Measurements from ENCODE around the gene TMEM132E. TPM values are rescaled to one million over a fixed set of nuclear protein-coding genes. Genes with fewer than 3 reads are reported as not detected.
"Not testable (repeated sequence)": the region's sequence is repeated elsewhere in the genome, so short reads cannot be mapped to it uniquely, and the experiment has no call there.

Gene TMEM132E
- total RNA-seq = under 1 TPM; 0.42 to 0.67 TPM
- long read RNA-seq, donor 1 = 0 reads
- long read RNA-seq, donor 2 = 0 reads

DNA sequence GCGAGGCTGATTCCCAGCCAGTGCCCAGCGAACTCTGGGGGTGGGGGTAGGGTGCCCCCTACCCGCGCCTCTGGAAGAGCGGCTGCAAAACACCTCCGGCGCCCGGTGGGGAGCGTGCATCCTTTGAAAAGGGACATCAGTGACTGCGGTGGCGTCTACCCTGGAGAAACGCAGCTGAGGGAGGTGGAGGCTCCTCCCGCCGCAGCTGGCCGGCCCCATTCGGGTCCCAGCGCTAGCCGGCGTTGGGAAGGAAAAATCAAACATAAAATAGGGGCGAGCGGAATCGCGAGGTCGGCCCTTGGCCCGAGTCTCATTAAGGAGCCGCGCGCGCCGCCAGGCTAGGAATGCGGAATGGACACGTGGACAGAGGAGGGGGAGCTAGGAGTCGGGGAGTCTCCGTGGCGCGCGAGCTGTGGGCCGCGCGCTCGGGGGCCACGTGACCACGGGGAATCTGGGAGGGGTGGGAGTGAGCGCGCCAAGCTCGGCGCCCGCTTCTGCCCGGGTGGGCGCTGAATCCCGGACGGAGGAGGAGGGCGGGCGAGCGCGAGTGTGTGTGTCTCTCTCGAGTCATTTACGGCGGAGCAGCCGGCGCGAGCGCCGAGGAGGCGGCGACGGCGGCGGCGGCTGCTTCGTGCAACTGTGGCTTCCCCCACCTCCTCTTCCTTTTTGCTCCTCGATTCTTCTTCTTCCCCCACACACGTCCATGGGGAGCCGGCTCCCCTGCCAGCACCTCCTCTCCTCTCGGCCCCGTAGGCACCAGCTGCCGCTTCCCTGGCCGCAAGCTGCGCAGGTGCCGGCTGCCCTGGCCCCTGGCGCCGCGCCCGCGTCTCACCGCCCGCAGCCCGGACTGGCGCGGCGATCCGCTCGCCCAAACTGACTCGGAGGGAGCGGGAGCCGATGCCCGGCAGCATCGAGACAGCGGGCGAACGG is at the start of gene TMEM132E:
TSS of gene TMEM132E (plus strand) at position 566 of the 930 bp plus-strand sequence. CDS start 1,495 bp downstream, outside the sequence.
- intact Hi-C loops (cut with DNase I) = no loop called here
- peak; percentile 77 for DNase-seq (ENCODE audit: low spot score)

DNA sequence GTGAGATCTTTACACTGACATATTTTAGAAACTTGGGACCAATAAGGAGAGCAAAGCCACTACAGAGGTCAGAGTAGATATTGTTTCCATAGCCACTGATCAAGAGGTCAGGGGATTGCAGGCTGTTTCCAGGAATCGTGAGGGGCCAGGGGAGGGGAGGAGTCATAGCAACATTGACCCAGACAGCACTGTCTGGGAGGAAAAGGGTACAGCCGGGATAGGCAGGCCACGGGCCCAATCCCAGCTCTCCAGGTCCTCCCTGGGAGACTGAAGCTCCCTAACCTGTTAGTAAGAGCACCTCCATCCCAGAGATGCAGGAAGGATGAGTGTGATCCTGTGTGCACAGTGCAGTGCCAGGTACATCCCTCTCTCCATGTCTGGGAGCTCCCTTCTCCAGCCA is 48.5 kb upstream of the TMEM132E start:
- intact Hi-C loops (cut with DNase I) = loop anchor here in 1 of 2 donors (10.0 kb wide), 1 partner anchor 594 kb away; the partner anchor contains the start of gene FNDC8
- DNase-seq (ENCODE audit: low spot score) = no peak

DNA sequence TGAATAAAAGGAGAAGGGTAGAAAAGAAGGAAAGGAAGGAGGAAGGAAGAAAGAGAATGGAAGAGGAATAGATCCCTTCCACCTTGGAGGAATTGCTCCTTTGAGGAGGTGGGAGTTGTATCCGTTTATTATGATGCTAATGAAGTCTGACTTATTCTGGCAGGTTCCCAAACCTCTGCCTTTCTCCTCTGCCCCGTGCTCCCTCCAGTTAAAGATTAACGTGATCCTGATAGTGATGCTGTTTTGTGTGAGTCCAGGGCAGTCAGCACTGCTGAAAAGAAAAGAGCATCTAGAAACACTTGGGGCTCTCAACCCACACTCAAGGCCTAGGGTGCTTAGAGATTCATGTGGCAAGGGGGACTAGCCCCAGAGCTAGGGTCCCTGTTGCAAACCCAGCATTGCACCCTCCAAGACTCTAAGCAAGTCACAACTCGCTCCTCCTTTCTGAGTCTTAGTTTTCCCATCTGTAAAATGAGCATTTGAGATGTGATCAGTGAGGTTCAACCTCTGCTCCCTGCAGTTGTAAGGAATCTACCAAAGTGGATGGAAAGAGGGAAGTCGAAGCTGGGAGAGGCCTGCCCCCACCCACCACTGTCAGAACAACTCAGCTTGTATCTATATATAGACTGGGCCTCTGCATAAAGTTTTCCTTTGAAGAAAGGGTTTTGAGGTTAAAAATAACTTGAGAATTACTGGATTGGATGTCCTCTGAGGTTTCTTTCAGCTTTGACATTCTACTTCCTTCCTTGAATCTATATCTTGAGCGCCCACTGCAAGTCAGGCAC is 46.9 kb upstream of the TMEM132E start:
- intact Hi-C loops (cut with DNase I) = loop anchor here in 1 of 2 donors (10.0 kb wide), 1 partner anchor 592 kb away; the partner anchor contains the start of gene FNDC8
- DNase-seq (ENCODE audit: low spot score) = no peak

- intact Hi-C loops (cut with DNase I) = loop anchor here in 1 of 2 donors (10.0 kb wide), 1 partner anchor 591 kb away; the partner anchor contains the start of gene FNDC8
These were observed 45.4 kb upstream of the TMEM132E start for GRCh38 chr17:34533806-34534527.

DNA sequence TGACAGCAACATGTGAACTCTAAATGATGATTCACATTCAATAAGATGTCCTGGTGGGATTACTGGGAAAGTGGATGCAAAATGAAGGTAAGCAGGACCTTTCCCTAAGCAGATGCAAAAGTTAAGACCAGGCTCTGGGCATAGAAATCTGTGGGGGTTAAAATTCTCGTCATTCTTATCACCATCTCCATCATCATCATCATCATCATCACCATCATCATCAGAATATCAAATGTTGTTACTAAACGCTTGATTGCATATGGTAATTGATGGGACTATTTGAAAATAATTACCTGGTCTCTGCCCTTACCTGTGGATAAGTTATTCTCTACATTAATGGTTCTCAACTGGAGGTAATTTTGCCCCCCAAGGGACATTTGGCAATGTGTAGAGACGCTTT is 41.9 kb upstream of the TMEM132E start:
- intact Hi-C loops (cut with DNase I) = loop anchor here (5.0 to 10.0 kb wide), 2 partner anchors 587 to 765 kb away; partner anchors contain the start of gene FNDC8 (in 1 of the 2)
- DNase-seq (ENCODE audit: low spot score) = no peak

More at GRCh38 chr17:34533806-34534527, 45.4 kb upstream of the TMEM132E start:
- no peak for DNase-seq (ENCODE audit: low spot score)

GRCh38 chr17:34538582-34538981 is 40.8 kb upstream of the TMEM132E start:
- intact Hi-C loops (cut with DNase I) = loop anchor here (5.0 to 10.0 kb wide), 2 partner anchors 586 to 766 kb away; partner anchors contain the start of gene FNDC8 (in 1 of the 2)
- not testable (repeated sequence) for DNase-seq (ENCODE audit: low spot score)

GRCh38 chr17:34539881-34540280 is 39.5 kb upstream of the TMEM132E start:
- no peak for DNase-seq (ENCODE audit: low spot score)
- intact Hi-C loops (cut with DNase I) = loop anchor here (5.0 to 10.0 kb wide), 4 partner anchors 95 to 768 kb away; partner anchors contain the start of gene FNDC8 (in 1 of the 2)

GRCh38 chr17:34542700-34543336 is 36.6 kb upstream of the TMEM132E start:
- intact Hi-C loops (cut with DNase I) = loop anchor here (10.0 kb wide), 2 partner anchors 92 to 102 kb away; no protein-coding TSS in a partner anchor
- DNase-seq (ENCODE audit: low spot score) = no peak

- DNase-seq (ENCODE audit: low spot score) = no peak
- intact Hi-C loops (cut with DNase I) = loop anchor here (10.0 kb wide), 2 partner anchors 87 to 97 kb away; no protein-coding TSS in a partner anchor
These were observed 31.8 kb upstream of the TMEM132E start for GRCh38 chr17:34547453-34548063.

DNA sequence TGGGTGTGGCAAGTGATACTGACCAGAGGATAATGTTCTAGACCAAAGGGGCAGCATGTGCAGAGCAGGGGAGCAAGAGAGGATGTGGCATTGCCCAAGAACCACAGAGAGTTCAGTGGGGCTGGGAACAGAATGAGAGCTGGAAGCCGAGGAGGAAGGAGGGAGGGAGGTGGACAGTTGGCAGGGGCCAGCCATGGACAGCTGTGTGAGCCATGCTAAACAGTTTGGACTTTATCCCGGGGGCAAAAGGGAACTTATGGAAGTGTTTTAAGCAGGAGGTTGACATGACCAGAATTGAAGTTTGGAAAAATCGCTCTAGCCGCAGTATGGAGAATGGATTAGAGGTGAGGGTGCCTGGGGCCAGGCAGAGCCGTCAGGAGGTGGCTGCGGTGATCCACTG is 29.4 kb upstream of the TMEM132E start:
- intact Hi-C loops (cut with DNase I) = loop anchor here (10.0 kb wide), 2 partner anchors 85 to 95 kb away; no protein-coding TSS in a partner anchor
- DNase-seq (ENCODE audit: low spot score) = no peak

- no peak for DNase-seq (ENCODE audit: low spot score)
- intact Hi-C loops (cut with DNase I) = no loop called here
These were observed 25.5 kb upstream of the TMEM132E start for GRCh38 chr17:34553907-34554306.

GRCh38 chr17:34556384-34556783 is 23.0 kb upstream of the TMEM132E start:
- intact Hi-C loops (cut with DNase I) = no loop called here
- no peak for DNase-seq (ENCODE audit: low spot score)

DNA sequence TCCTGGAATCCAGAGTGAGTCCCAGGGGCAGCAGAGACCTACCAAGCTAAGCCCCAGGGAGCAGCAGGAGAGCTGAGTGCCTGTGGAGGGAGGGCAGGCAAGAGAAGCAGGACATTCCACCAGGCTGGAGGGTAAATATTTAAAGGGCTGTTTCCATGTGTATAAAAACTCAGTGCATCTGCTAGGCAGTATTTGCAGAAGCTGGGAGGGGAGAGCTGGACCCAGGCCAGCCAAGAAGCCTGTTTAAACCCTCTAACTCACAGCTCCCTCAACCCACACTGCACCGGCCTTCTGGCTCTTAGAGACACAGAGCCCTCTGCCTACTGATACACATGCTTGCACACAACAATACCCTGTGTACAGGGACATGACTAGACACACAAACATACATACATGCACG is 22.5 kb upstream of the TMEM132E start:
- peak; percentile 50 for DNase-seq (ENCODE audit: low spot score)
- intact Hi-C loops (cut with DNase I) = no loop called here

- DNase-seq (ENCODE audit: low spot score) = no peak
- intact Hi-C loops (cut with DNase I) = no loop called here
These were observed 18.1 kb upstream of the TMEM132E start for GRCh38 chr17:34561328-34561727.

- intact Hi-C loops (cut with DNase I) = no loop called here
- DNase-seq (ENCODE audit: low spot score) = peak; percentile 30
These were observed 17.0 kb upstream of the TMEM132E start for GRCh38 chr17:34562387-34562786.

- intact Hi-C loops (cut with DNase I) = no loop called here
- no peak for DNase-seq (ENCODE audit: low spot score)
These were observed 13.7 kb upstream of the TMEM132E start for GRCh38 chr17:34565713-34566112.

- intact Hi-C loops (cut with DNase I) = no loop called here
These were observed 13.2 kb upstream of the TMEM132E start for GRCh38 chr17:34566201-34566600.

GRCh38 chr17:34566873-34567272 is 12.5 kb upstream of the TMEM132E start:
- intact Hi-C loops (cut with DNase I) = no loop called here
- no peak for DNase-seq (ENCODE audit: low spot score)

More at GRCh38 chr17:34566201-34566600, 13.2 kb upstream of the TMEM132E start:
- no peak for DNase-seq (ENCODE audit: low spot score)
